HEK293 (cell line): ENCODE measurements around the gene C2orf72.

Source experiments
- GLIS1 ChIP-seq: fragments of 450-650 bp; formaldehyde crosslinking; IDR thresholded peaks from 2 replicates; pipeline ENCODE4 v1.5.1; 2016; ENCODE audit warnings: missing biosample characterization, missing genetic modification characterization
- SP2 ChIP-seq: fragments of 450-650 bp; formaldehyde crosslinking; IDR thresholded peaks from 2 replicates; pipeline ENCODE4 v1.5.1; 2016; ENCODE audit warnings: missing biosample characterization, missing genetic modification characterization
- TF ChIP-seq, protein P1 (sequence below): fragments of 450-650 bp; formaldehyde crosslinking; IDR thresholded peaks from 2 replicates; pipeline ENCODE4 v1.5.1; 2016; ENCODE audit warnings: missing biosample characterization, missing genetic modification characterization
- TF ChIP-seq, protein P2 (sequence below): fragments of 450-650 bp; formaldehyde crosslinking; IDR thresholded peaks from 2 replicates; pipeline ENCODE4 v1.5.1; 2016; ENCODE audit warnings: missing biosample characterization, missing genetic modification characterization
- TF ChIP-seq, protein P3 (sequence below): fragments of 450-650 bp; formaldehyde crosslinking; IDR thresholded peaks from 2 replicates; pipeline ENCODE4 v1.5.1; 2016; ENCODE audit warnings: missing biosample characterization, missing genetic modification characterization

DNA sequence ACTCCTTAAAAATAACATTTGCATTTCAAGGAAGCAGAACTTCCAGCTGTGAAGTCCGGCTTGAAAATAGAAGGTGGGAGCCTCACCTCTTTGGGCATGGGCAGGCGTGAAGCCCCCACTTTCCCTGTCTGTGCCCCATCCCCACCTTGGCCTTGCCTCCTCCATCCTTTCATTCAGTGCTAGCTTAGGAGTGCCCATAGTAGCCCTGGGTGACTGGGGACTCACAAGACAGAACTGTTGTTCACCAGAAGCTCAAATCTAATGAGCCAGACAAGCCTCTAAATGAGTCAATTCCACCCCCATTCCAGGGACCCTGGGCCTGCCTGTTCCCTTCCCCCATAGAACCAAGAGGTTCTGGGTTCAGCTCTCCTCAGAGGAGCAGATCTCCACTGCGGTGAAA, 21.4 kb upstream of the C2orf72 start:
- TF ChIP-seq, protein P1, sequence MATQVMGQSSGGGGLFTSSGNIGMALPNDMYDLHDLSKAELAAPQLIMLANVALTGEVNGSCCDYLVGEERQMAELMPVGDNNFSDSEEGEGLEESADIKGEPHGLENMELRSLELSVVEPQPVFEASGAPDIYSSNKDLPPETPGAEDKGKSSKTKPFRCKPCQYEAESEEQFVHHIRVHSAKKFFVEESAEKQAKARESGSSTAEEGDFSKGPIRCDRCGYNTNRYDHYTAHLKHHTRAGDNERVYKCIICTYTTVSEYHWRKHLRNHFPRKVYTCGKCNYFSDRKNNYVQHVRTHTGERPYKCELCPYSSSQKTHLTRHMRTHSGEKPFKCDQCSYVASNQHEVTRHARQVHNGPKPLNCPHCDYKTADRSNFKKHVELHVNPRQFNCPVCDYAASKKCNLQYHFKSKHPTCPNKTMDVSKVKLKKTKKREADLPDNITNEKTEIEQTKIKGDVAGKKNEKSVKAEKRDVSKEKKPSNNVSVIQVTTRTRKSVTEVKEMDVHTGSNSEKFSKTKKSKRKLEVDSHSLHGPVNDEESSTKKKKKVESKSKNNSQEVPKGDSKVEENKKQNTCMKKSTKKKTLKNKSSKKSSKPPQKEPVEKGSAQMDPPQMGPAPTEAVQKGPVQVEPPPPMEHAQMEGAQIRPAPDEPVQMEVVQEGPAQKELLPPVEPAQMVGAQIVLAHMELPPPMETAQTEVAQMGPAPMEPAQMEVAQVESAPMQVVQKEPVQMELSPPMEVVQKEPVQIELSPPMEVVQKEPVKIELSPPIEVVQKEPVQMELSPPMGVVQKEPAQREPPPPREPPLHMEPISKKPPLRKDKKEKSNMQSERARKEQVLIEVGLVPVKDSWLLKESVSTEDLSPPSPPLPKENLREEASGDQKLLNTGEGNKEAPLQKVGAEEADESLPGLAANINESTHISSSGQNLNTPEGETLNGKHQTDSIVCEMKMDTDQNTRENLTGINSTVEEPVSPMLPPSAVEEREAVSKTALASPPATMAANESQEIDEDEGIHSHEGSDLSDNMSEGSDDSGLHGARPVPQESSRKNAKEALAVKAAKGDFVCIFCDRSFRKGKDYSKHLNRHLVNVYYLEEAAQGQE, result no peak
- TF ChIP-seq, protein P2, sequence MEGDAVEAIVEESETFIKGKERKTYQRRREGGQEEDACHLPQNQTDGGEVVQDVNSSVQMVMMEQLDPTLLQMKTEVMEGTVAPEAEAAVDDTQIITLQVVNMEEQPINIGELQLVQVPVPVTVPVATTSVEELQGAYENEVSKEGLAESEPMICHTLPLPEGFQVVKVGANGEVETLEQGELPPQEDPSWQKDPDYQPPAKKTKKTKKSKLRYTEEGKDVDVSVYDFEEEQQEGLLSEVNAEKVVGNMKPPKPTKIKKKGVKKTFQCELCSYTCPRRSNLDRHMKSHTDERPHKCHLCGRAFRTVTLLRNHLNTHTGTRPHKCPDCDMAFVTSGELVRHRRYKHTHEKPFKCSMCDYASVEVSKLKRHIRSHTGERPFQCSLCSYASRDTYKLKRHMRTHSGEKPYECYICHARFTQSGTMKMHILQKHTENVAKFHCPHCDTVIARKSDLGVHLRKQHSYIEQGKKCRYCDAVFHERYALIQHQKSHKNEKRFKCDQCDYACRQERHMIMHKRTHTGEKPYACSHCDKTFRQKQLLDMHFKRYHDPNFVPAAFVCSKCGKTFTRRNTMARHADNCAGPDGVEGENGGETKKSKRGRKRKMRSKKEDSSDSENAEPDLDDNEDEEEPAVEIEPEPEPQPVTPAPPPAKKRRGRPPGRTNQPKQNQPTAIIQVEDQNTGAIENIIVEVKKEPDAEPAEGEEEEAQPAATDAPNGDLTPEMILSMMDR (tag by site-specific recombination), result no peak
- no peak for TF ChIP-seq SP2 (tag by site-specific recombination)
- TF ChIP-seq, protein P3, sequence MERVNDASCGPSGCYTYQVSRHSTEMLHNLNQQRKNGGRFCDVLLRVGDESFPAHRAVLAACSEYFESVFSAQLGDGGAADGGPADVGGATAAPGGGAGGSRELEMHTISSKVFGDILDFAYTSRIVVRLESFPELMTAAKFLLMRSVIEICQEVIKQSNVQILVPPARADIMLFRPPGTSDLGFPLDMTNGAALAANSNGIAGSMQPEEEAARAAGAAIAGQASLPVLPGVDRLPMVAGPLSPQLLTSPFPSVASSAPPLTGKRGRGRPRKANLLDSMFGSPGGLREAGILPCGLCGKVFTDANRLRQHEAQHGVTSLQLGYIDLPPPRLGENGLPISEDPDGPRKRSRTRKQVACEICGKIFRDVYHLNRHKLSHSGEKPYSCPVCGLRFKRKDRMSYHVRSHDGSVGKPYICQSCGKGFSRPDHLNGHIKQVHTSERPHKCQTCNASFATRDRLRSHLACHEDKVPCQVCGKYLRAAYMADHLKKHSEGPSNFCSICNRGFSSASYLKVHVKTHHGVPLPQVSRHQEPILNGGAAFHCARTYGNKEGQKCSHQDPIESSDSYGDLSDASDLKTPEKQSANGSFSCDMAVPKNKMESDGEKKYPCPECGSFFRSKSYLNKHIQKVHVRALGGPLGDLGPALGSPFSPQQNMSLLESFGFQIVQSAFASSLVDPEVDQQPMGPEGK (tag by site-specific recombination), result no peak
- no peak for TF ChIP-seq GLIS1 (tag by site-specific recombination)
